ENCODE data around the gene MT1A. TPM values are rescaled to one million over a fixed set of nuclear protein-coding genes. Genes with fewer than 3 reads are reported as not detected.

MT1A gene
- total RNA-seq, 1 experiment from 2014 or later = 52.1 TPM

- BruUV-seq (replicated peaks) = no TSS peak
- DNase-seq (ENCODE audit: low read depth, low spot score) (no peak), ATAC-seq (peak; percentile 33)
- TF ChIP-seq CTCF (IDR thresholded peaks at IDR 0.05) = no peak
- TF ChIP-seq, protein P1, sequence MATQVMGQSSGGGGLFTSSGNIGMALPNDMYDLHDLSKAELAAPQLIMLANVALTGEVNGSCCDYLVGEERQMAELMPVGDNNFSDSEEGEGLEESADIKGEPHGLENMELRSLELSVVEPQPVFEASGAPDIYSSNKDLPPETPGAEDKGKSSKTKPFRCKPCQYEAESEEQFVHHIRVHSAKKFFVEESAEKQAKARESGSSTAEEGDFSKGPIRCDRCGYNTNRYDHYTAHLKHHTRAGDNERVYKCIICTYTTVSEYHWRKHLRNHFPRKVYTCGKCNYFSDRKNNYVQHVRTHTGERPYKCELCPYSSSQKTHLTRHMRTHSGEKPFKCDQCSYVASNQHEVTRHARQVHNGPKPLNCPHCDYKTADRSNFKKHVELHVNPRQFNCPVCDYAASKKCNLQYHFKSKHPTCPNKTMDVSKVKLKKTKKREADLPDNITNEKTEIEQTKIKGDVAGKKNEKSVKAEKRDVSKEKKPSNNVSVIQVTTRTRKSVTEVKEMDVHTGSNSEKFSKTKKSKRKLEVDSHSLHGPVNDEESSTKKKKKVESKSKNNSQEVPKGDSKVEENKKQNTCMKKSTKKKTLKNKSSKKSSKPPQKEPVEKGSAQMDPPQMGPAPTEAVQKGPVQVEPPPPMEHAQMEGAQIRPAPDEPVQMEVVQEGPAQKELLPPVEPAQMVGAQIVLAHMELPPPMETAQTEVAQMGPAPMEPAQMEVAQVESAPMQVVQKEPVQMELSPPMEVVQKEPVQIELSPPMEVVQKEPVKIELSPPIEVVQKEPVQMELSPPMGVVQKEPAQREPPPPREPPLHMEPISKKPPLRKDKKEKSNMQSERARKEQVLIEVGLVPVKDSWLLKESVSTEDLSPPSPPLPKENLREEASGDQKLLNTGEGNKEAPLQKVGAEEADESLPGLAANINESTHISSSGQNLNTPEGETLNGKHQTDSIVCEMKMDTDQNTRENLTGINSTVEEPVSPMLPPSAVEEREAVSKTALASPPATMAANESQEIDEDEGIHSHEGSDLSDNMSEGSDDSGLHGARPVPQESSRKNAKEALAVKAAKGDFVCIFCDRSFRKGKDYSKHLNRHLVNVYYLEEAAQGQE (IDR thresholded peaks at IDR 0.05; ENCODE audit: insufficient read depth in 1 of 2, low read depth in 2 of 2, low read length in 1 of 2) = no peak
- no peak for TF ChIP-seq TCF7L2 (IDR thresholded peaks at IDR 0.05; ENCODE audit: low read depth, low read length)
- TF ChIP-seq POLR2AphosphoS5 (IDR thresholded peaks at IDR 0.05; ENCODE audit: low read depth, low read length) = no peak; the same call in none of the 2 replicates
- TF ChIP-seq SIN3A (IDR thresholded peaks at IDR 0.05; ENCODE audit: borderline replicate concordance, insufficient read depth, low read depth, low read length) = no peak
- Histone ChIP-seq H3K4me3 (ENCODE audit: low read depth in 2 of 2, low read length in 2 of 2) (peak overlapping the region in 1 of 2 experiments; percentile 26; a peak in 2 of 4 replicates), H3K36me3 (ENCODE audit: control insufficient read depth, insufficient read depth, low read length) (peaks cover 3% of the 10 kb centered on the region; the same call in 1 of the 2 replicates), H3K9me3 (ENCODE audit: control insufficient read depth, insufficient read depth, low read depth, low read length) (no peaks in the 10 kb centered on the region), H3K4me1 (ENCODE audit: control insufficient read depth, insufficient read depth, low read length) (peaks cover 54% of the 10 kb centered on the region), H3K27me3 (ENCODE audit: control insufficient read depth, insufficient read depth, low read length) (no peaks in the 10 kb centered on the region), H3K27ac (ENCODE audit: low read length) (peak overlapping the region; percentile 95)
- POLR2A ChIA-PET = interaction anchor here (0.6 to 0.7 kb wide), 2 partner anchors 18 to 121 kb away, joined by 3 to 4 read pairs; partner anchors contain the start of gene MT1E
- intact Hi-C loops (cut with micrococcal nuclease; ENCODE audit: unreplicated experiment) (loop anchor here (5.0 kb wide), 1 partner anchor 95 kb away; no protein-coding TSS in a partner anchor), in situ Hi-C loops (cut with HindIII; ENCODE audit: low pct_unique_long_range_greater_than_20kb, low sequenced_read_pairs) (no loop called here)
- CTCF ChIA-PET = no interaction called here
Measured at GRCh38 chr16:56607109-56607618, 31.3 kb upstream of the MT1A start.

- intact Hi-C loops (cut with micrococcal nuclease; ENCODE audit: unreplicated experiment) = loop anchor here (5.0 kb wide), 1 partner anchor 95 kb away; no protein-coding TSS in a partner anchor
- no peaks in the 10 kb centered on the region for H3K27me3 ChIP-seq (ENCODE audit: control insufficient read depth, insufficient read depth, low read length)
- peaks cover 59% of the 10 kb centered on the region for H3K4me1 ChIP-seq (ENCODE audit: control insufficient read depth, insufficient read depth, low read length)
- no peaks in the 10 kb centered on the region for H3K9me3 ChIP-seq (ENCODE audit: control insufficient read depth, insufficient read depth, low read depth, low read length)
- POLR2A ChIA-PET = no interaction called here
- CTCF ChIA-PET = no interaction called here
- ATAC-seq (no peak), DNase-seq (ENCODE audit: low read depth, low spot score) (no peak)
- in situ Hi-C loops (cut with HindIII; ENCODE audit: low pct_unique_long_range_greater_than_20kb, low sequenced_read_pairs) = no loop called here
- H3K36me3 ChIP-seq (ENCODE audit: control insufficient read depth, insufficient read depth, low read length) = peaks cover 3% of the 10 kb centered on the region; the same call in 1 of the 2 replicates
- no TSS peak for BruUV-seq (replicated peaks)
- no peak for TF ChIP-seq SIN3A (IDR thresholded peaks at IDR 0.05; ENCODE audit: borderline replicate concordance, insufficient read depth, low read depth, low read length)
- TF ChIP-seq POLR2AphosphoS5 (IDR thresholded peaks at IDR 0.05; ENCODE audit: low read depth, low read length) = no peak; the same call in 1 of the 2 replicates
- TF ChIP-seq, protein P1 (IDR thresholded peaks at IDR 0.05; ENCODE audit: insufficient read depth in 1 of 2, low read depth in 2 of 2, low read length in 1 of 2) = no peak
- TF ChIP-seq CTCF (IDR thresholded peaks at IDR 0.05) = no peak
- no peak for TF ChIP-seq TCF7L2 (IDR thresholded peaks at IDR 0.05; ENCODE audit: low read depth, low read length)
- H3K27ac ChIP-seq (ENCODE audit: low read length) = peak overlapping the region; percentile 95
- peak overlapping the region; percentile 78 to 87 for H3K4me3 ChIP-seq (ENCODE audit: low read depth in 2 of 2, low read length in 2 of 2)
Measured at GRCh38 chr16:56607675-56608042, 30.8 kb upstream of the MT1A start.
